Pancreas (tissue), 10 donors: ENCODE results near the gene PNLIPRP2. TPM values are rescaled to one million over a fixed set of nuclear protein-coding genes. Genes with fewer than 3 reads are reported as not detected.

Source experiments
- ATAC-seq, 4 donors: fragments of 200-7000 bp; cut with Tn5 transposase; one replicate each; pipeline versions ENCODE4 v1.8.0 to v1.9.1; 2020; ENCODE audit warnings: mild to moderate bottlenecking in 4 of 4, moderate library complexity in 4 of 4
- DNase-seq, 6 donors: peaks; one replicate each; pipeline ENCODE4 v3.0.0-alpha.2; 2020
- FAIRE-seq: peaks from 2 replicates; lab custom pipeline; 2012; peaks lifted over from hg19 to GRCh38; lab: Jason Lieb, UNC
- H3K27ac ChIP-seq, 4 donors: fragments of 200-600 bp; sonication (generic); 1 replicate in 3 of 4; 2 replicates in 1 of 4; pipeline versions ENCODE4 v1.5.0 to v1.8.0; 2020
- H3K27me3 ChIP-seq, 4 donors: fragments of 200-600 bp; one replicate each; pipeline ENCODE4 v1.8.0; 2021
- H3K36me3 ChIP-seq, 3 donors: fragments of 200-600 bp; sonication (generic) in 1 of 3; one replicate each; pipeline versions ENCODE4 v1.5.0 to v1.8.0; 2020 to 2021
- H3K4me1 ChIP-seq, 3 donors: fragments of 200-600 bp; one replicate each; pipeline ENCODE4 v1.8.0; 2021
- H3K4me3 ChIP-seq, 4 donors: fragments of 200-600 bp; sonication (generic) in 2 of 4; one replicate each; pipeline versions ENCODE4 v1.5.0 to v1.8.0; 2020 to 2021
- H3K9me3 ChIP-seq, 4 donors: fragments of 200-600 bp; one replicate each; pipeline ENCODE4 v1.8.0; 2021
- CTCF ChIP-seq, 4 donors: fragments of 200-600 bp; sonication (generic) in 3 of 4; IDR thresholded peaks; one replicate each; pipeline versions ENCODE4 v1.5.0 to v1.8.0; 2021; ENCODE audit warnings: antibody characterized with exemption in 4 of 4
- WGBS, 2 donors: extraction: QIAGEN DNeasy Blood & Tissue Kit; methylation state at CpG; one replicate each; pipeline ENCODE4 v1.1.7; 2013; 5-methylcytosine and 5-hydroxymethylcytosine counted together
- intact Hi-C, 3 donors: fragments of 100-400 bp; cut with DNase I; formaldehyde crosslinking; loops; one replicate each; pipeline versions ENCODE4 v1.11.1 to v1.14.2; 2022
- polyA plus RNA-seq, 2 donors: library from polyadenylated mRNA; stranded (reverse); fragments of 200-250 nt; gene quantifications; one replicate each; pipeline ENCODE4 v1.2.3, GENCODE V29; 2013
- total RNA-seq, 6 donors: library from RNA; stranded (reverse); fragmentation: NEBNext Ultra II Directional in 4 of 6; extraction: Animal tissue kit (Norgen Biotek cat#: 25700) in 4 of 6; gene quantifications; one replicate each; pipeline versions ENCODE4 v1.2.1 to v1.2.4, GENCODE V29; 2021 to 2023
- donor health status: healthy with polysubstance abuse.
- donor health status: DM: no; HTN: no; CAD: no; lungs with moderate emphysema.
- donor health status: DM: no; HTN: no; CAD: no.
- donor health status: control.
- donor health status: control.
- donor health status: Bipolar disorder and iron deficiency.
- donor health status: DM: yes; HTN: yes; CAD: no.
- donor health status: DM: no; HTN: no; CAD: no.
- donor health status: DM: no; HTN: no; CAD: no.
- donor health status: DM: yes; HTN: yes; CAD: no.

PNLIPRP2 gene
- total and polyA plus RNA-seq, 8 donors: 455 to 7,545 (median 2,236) TPM

- Histone ChIP-seq H3K36me3 (no peaks in the 10 kb centered on the region), H3K9me3 (no peaks in the 10 kb centered on the region), H3K4me3 (peak overlapping the region in 1 of 4 donors; percentile 8), H3K27me3 (no peaks in the 10 kb centered on the region), H3K27ac (peak overlapping the region in 3 of 4 donors; percentile 31 to 78 (median 71)), H3K4me1 (peaks cover 0 to 7% (median 4%) of the 10 kb centered on the region in 3 donors)
- FAIRE-seq (no peak), ATAC-seq (peak in 3 of 4 donors; percentile 0 to 1 (median 1)), DNase-seq (peak; percentile 54 to 83 (median 61))
- no peak for TF ChIP-seq CTCF (IDR thresholded peaks at IDR 0.05)
- intact Hi-C loops: no loop called here
- WGBS, 2 donors: 27 to 46% methylated on average over 13 of the region's 13 CpGs
Observed at GRCh38 chr10:116610443-116611152, 10.2 kb upstream of the PNLIPRP2 start.

GRCh38 chr10:116611153-116611545 lies 9.6 kb upstream of the PNLIPRP2 start:
- no peaks in the 10 kb centered on the region for H3K27me3 ChIP-seq
- 21 to 34% methylated on average over 3 of the region's 3 CpGs for WGBS, 2 donors
- peak; percentile 6 to 19 (median 8) for ATAC-seq
- DNase-seq: peak; percentile 85 to 94 (median 88)
- FAIRE-seq: no peak
- peak overlapping the region; percentile 22 to 78 (median 60) for H3K27ac ChIP-seq
- peak overlapping the region in 2 of 4 donors; percentile 0 to 20 for H3K4me3 ChIP-seq
- peaks cover 0 to 7% (median 4%) of the 10 kb centered on the region in 3 donors for H3K4me1 ChIP-seq
- H3K9me3 ChIP-seq: no peaks in the 10 kb centered on the region
- intact Hi-C loops: no loop called here
- no peak for TF ChIP-seq CTCF (IDR thresholded peaks at IDR 0.05)
- H3K36me3 ChIP-seq: no peaks in the 10 kb centered on the region

DNA sequence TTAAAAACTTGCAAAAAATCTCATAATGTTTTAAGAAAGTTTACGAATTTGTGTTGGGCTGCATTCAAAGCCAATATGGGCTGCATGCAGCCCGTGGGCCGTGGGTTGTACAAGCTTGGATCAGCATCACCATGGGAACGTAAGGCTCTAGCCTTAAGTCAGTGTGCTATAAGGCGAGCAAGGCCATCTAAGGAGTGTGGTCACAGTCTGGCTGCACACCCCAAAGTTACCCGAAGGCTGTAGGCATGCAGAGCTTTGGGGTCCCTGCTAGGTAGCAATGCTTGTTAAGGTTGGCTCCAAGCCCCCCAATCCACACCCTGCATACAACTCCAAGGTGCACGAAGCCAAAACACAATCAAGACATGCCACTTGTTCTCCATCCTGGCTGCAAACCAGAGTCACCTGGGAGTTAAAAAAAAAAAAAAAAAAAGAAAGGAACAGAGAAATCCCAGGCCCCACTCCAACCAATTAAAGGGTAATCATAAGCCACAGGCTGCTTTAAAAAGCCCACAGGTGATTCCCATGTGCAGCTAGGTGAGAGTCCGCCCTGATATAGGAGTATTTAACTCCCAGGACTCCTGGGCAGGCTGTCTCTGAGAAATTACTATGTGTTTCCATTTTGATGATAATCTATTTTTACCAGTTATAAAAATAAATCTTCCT lies 8.5 kb upstream of the PNLIPRP2 start:
- no peak for FAIRE-seq
- 43 to 48% methylated on average over 8 of the region's 8 CpGs for WGBS, 2 donors

DNA sequence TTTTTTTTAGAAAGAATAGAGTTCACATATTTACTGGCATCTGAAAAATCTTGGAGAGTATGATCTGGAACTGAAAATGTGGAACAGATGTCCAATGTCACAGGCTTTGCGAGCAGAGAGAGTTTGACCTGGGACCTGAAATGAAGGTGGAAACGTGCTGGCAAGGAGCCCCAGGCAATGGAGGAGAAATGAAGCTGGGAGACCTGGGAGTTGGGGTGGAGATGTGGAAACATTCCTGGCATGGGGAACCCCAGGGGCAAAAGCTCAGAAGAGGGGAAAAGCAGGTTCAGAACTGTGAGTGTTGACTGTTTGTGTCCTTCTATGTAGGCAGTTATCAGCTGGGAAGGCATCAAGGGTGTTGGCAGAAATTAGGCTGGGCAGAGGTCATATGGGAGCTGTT lies 7.3 kb upstream of the PNLIPRP2 start:
- FAIRE-seq (no peak), DNase-seq (peak; percentile 69 to 89 (median 83)), ATAC-seq (peak; percentile 1 to 9 (median 2))
- no peak for TF ChIP-seq CTCF (IDR thresholded peaks at IDR 0.05)
- intact Hi-C loops: no loop called here
- H3K27ac ChIP-seq: peak overlapping the region; percentile 38 to 93 (median 75)
- peaks cover 0 to 19% (median 4%) of the 10 kb centered on the region in 3 donors for H3K4me1 ChIP-seq
- no peaks in the 10 kb centered on the region for H3K36me3 ChIP-seq
- H3K27me3 ChIP-seq: no peaks in the 10 kb centered on the region
- H3K4me3 ChIP-seq: peak overlapping the region in 1 of 4 donors; percentile 8
- no peaks in the 10 kb centered on the region for H3K9me3 ChIP-seq
- WGBS, 2 donors: 25 to 39% methylated on average over 2 of the region's 2 CpGs

More for the DNA sequence above, 8.5 kb upstream of the PNLIPRP2 start:
- intact Hi-C loops: no loop called here
- Histone ChIP-seq H3K27ac (peak overlapping the region; percentile 22 to 93 (median 75)), H3K4me3 (peak overlapping the region in 2 of 4 donors; percentile 8 to 20), H3K4me1 (peaks cover 0 to 7% (median 4%) of the 10 kb centered on the region in 3 donors), H3K9me3 (no peaks in the 10 kb centered on the region), H3K27me3 (no peaks in the 10 kb centered on the region), H3K36me3 (no peaks in the 10 kb centered on the region)
- DNase-seq (peak in 5 of 6 donors; percentile 53 to 78 (median 62)), ATAC-seq (peak in 3 of 4 donors; percentile 1 to 9 (median 2))
- no peak for TF ChIP-seq CTCF (IDR thresholded peaks at IDR 0.05)
